ENCODE data around the gene TOMM34. TPM values are rescaled to one million over a fixed set of nuclear protein-coding genes. Genes with fewer than 3 reads are reported as not detected.

The TOMM34 gene
- total RNA-seq = 10 to 100 TPM; 72.9 to 75.1 TPM

- Mint-ChIP-seq H3K36me3 (peaks cover 46% of the 10 kb centered on the region), H3K9me3 (peaks cover 5% of the 10 kb centered on the region), H3K27ac (peak within 1 kb of the TSS; percentile 98), H3K4me3 (peak within 1 kb of the TSS; percentile 98), H3K4me1 (peaks cover 68% of the 10 kb centered on the region), H3K27me3 (no peaks in the 10 kb centered on the region)
- DNase-seq = peak; percentile 98
These were observed at the start of gene TOMM34 for GRCh38 chr20:44960103-44960852. TSS of gene TOMM34 (minus strand) at chr20:44960397. CDS start at chr20:44960333, 64 bp downstream.

GRCh38 chr20:45008521-45009049 lies 48.4 kb upstream of the TOMM34 start:
- peak overlapping the region; percentile 57 for H3K27ac Mint-ChIP-seq
- no peak overlapping the region for H3K4me3 Mint-ChIP-seq
- H3K27me3 Mint-ChIP-seq = no peaks in the 10 kb centered on the region
- DNase-seq = no peak
- H3K4me1 Mint-ChIP-seq = peaks cover 57% of the 10 kb centered on the region
- peaks cover 51% of the 10 kb centered on the region for H3K36me3 Mint-ChIP-seq
- H3K9me3 Mint-ChIP-seq = no peaks in the 10 kb centered on the region

GRCh38 chr20:44997668-44998067 lies 37.5 kb upstream of the TOMM34 start:
- H3K9me3 Mint-ChIP-seq = no peaks in the 10 kb centered on the region
- H3K27me3 Mint-ChIP-seq = no peaks in the 10 kb centered on the region
- no peak overlapping the region for H3K4me3 Mint-ChIP-seq
- H3K36me3 Mint-ChIP-seq = peaks cover 61% of the 10 kb centered on the region
- H3K27ac Mint-ChIP-seq = peak overlapping the region; percentile 66
- no peak for DNase-seq
- H3K4me1 Mint-ChIP-seq = peaks cover 70% of the 10 kb centered on the region

GRCh38 chr20:44997171-44997570 lies 37.0 kb upstream of the TOMM34 start:
- Mint-ChIP-seq H3K4me3 (no peak overlapping the region), H3K4me1 (peaks cover 72% of the 10 kb centered on the region), H3K9me3 (no peaks in the 10 kb centered on the region), H3K27me3 (no peaks in the 10 kb centered on the region), H3K36me3 (peaks cover 65% of the 10 kb centered on the region), H3K27ac (peak overlapping the region; percentile 66)
- DNase-seq = no peak

- Mint-ChIP-seq H3K27me3 (no peaks in the 10 kb centered on the region), H3K36me3 (peaks cover 68% of the 10 kb centered on the region), H3K9me3 (peaks cover 1% of the 10 kb centered on the region), H3K27ac (peak overlapping the region; percentile 77), H3K4me1 (peaks cover 78% of the 10 kb centered on the region), H3K4me3 (peak overlapping the region; percentile 29)
- no peak for DNase-seq
These were observed 33.1 kb upstream of the TOMM34 start for GRCh38 chr20:44993343-44993742.

GRCh38 chr20:44990957-44991356 lies 30.8 kb upstream of the TOMM34 start:
- H3K36me3 Mint-ChIP-seq = peaks cover 65% of the 10 kb centered on the region

GRCh38 chr20:44990425-44990824 lies 30.2 kb upstream of the TOMM34 start:
- Mint-ChIP-seq H3K36me3 (peaks cover 66% of the 10 kb centered on the region), H3K4me1 (peaks cover 73% of the 10 kb centered on the region), H3K4me3 (peak overlapping the region; percentile 73), H3K9me3 (peaks cover 1% of the 10 kb centered on the region), H3K27me3 (no peaks in the 10 kb centered on the region), H3K27ac (peak overlapping the region; percentile 89)
- peak; percentile 70 for DNase-seq

More at GRCh38 chr20:44990957-44991356, 30.8 kb upstream of the TOMM34 start:
- DNase-seq = no peak
- Mint-ChIP-seq H3K9me3 (peaks cover 1% of the 10 kb centered on the region), H3K27ac (peak overlapping the region; percentile 89), H3K27me3 (no peaks in the 10 kb centered on the region), H3K4me3 (peak overlapping the region; percentile 73), H3K4me1 (peaks cover 72% of the 10 kb centered on the region)

GRCh38 chr20:44988631-44989171 lies 28.5 kb upstream of the TOMM34 start:
- no peak overlapping the region for H3K4me3 Mint-ChIP-seq
- H3K27me3 Mint-ChIP-seq = no peaks in the 10 kb centered on the region
- peak overlapping the region; percentile 72 for H3K27ac Mint-ChIP-seq
- no peak for DNase-seq
- H3K36me3 Mint-ChIP-seq = peaks cover 61% of the 10 kb centered on the region
- H3K4me1 Mint-ChIP-seq = peaks cover 69% of the 10 kb centered on the region
- H3K9me3 Mint-ChIP-seq = peaks cover 1% of the 10 kb centered on the region

GRCh38 chr20:44983093-44983674 lies 23.0 kb upstream of the TOMM34 start:
- peaks cover 65% of the 10 kb centered on the region for H3K4me1 Mint-ChIP-seq
- no peaks in the 10 kb centered on the region for H3K27me3 Mint-ChIP-seq
- H3K4me3 Mint-ChIP-seq = no peak overlapping the region
- DNase-seq = no peak
- peak overlapping the region; percentile 14 for H3K27ac Mint-ChIP-seq
- no peaks in the 10 kb centered on the region for H3K9me3 Mint-ChIP-seq
- H3K36me3 Mint-ChIP-seq = peaks cover 55% of the 10 kb centered on the region

GRCh38 chr20:44981736-44982406 lies 21.7 kb upstream of the TOMM34 start:
- H3K4me3 Mint-ChIP-seq = no peak overlapping the region
- no peak for DNase-seq
- no peaks in the 10 kb centered on the region for H3K9me3 Mint-ChIP-seq
- H3K4me1 Mint-ChIP-seq = peaks cover 72% of the 10 kb centered on the region
- no peaks in the 10 kb centered on the region for H3K27me3 Mint-ChIP-seq
- H3K27ac Mint-ChIP-seq = peak overlapping the region; percentile 85
- H3K36me3 Mint-ChIP-seq = peaks cover 60% of the 10 kb centered on the region

GRCh38 chr20:44979090-44979621 lies 19.0 kb upstream of the TOMM34 start:
- H3K4me1 Mint-ChIP-seq = peaks cover 79% of the 10 kb centered on the region
- peak; percentile 44 for DNase-seq
- peaks cover 73% of the 10 kb centered on the region for H3K36me3 Mint-ChIP-seq
- no peaks in the 10 kb centered on the region for H3K27me3 Mint-ChIP-seq
- peaks cover 6% of the 10 kb centered on the region for H3K9me3 Mint-ChIP-seq
- peak overlapping the region; percentile 95 for H3K27ac Mint-ChIP-seq
- peak overlapping the region; percentile 72 for H3K4me3 Mint-ChIP-seq

GRCh38 chr20:44976698-44977097 lies 16.5 kb upstream of the TOMM34 start:
- Mint-ChIP-seq H3K27me3 (no peaks in the 10 kb centered on the region), H3K4me1 (peaks cover 80% of the 10 kb centered on the region), H3K36me3 (peaks cover 76% of the 10 kb centered on the region), H3K27ac (peak overlapping the region; percentile 95), H3K4me3 (no peak overlapping the region), H3K9me3 (peaks cover 6% of the 10 kb centered on the region)
- no peak for DNase-seq

- Mint-ChIP-seq H3K27ac (peak overlapping the region; percentile 82), H3K27me3 (no peaks in the 10 kb centered on the region), H3K9me3 (peaks cover 6% of the 10 kb centered on the region), H3K4me1 (peaks cover 74% of the 10 kb centered on the region), H3K4me3 (peak overlapping the region; percentile 70), H3K36me3 (peaks cover 67% of the 10 kb centered on the region)
- no peak for DNase-seq
These were observed 12.9 kb upstream of the TOMM34 start for GRCh38 chr20:44973053-44973452.

- Mint-ChIP-seq H3K36me3 (peaks cover 59% of the 10 kb centered on the region), H3K27ac (peak overlapping the region; percentile 96), H3K9me3 (no peaks in the 10 kb centered on the region)
These were observed 10.1 kb upstream of the TOMM34 start for GRCh38 chr20:44970243-44970757.

More at GRCh38 chr20:44970243-44970757, 10.1 kb upstream of the TOMM34 start:
- peaks cover 4% of the 10 kb centered on the region for H3K27me3 Mint-ChIP-seq
- peak overlapping the region; percentile 73 for H3K4me3 Mint-ChIP-seq
- DNase-seq = no peak
- H3K4me1 Mint-ChIP-seq = peaks cover 55% of the 10 kb centered on the region
